OCI-LY7 (cell line): ENCODE measurements around the gene CEP104. TPM values are rescaled to one million over a fixed set of nuclear protein-coding genes. Genes with fewer than 3 reads are reported as not detected.

Experiments used
- BruUV-seq: library from RNA; stranded (reverse); fragments of 400-500 nt; replicated peaks from 2 replicates; lab custom pipeline; 2021; lab: Mats Ljungman, UMichigan
- CTCF ChIA-PET: fragments of 300-600 bp; sonication (Branson Sonifier 250); formaldehyde crosslinking; loops from one replicate; lab custom pipeline; 2022; ENCODE audit warnings: antibody characterized with exemption; ENCODE audit not compliant: unreplicated experiment; lab: Charles Lee
- POLR2A ChIA-PET: fragments of 300-600 bp; sonication (Branson Sonifier 250); formaldehyde crosslinking; loops from one replicate; lab custom pipeline; 2022; ENCODE audit warnings: antibody characterized with exemption; lab: Charles Lee
- DNase-seq: peaks from one replicate; pipeline ENCODE4 v3.0.0-alpha.2; 2015; ENCODE audit warnings: low spot score
- H2AFZ ChIP-seq: fragments of 200-600 bp; sonication (generic), shearing (Covaris generic); 2 replicates; pipeline ENCODE4 v1.6.1; 2014; ENCODE audit warnings: mild to moderate bottlenecking, antibody characterized with exemption, low read length, moderate library complexity
- H3K27ac ChIP-seq: fragments of 200-600 bp; sonication (generic); 2 replicates; pipeline ENCODE4 v1.5.1; 2014; ENCODE audit warnings: mixed run types, low read depth, mild to moderate bottlenecking, moderate library complexity, low read length, inconsistent platforms; ENCODE audit not compliant: poor library complexity, severe bottlenecking
- H3K36me3 ChIP-seq: fragments of 200-600 bp; sonication (generic); 2 replicates; pipeline ENCODE4 v1.6.1; 2014; ENCODE audit warnings: mild to moderate bottlenecking, antibody characterized with exemption, low read length, moderate library complexity, mixed read lengths; ENCODE audit not compliant: insufficient read depth
- H3K4me1 ChIP-seq: fragments of 200-600 bp; sonication (generic); 2 replicates; pipeline ENCODE4 v1.5.1; 2014; ENCODE audit warnings: mild to moderate bottlenecking, low read length; ENCODE audit not compliant: insufficient read depth, poor library complexity, severe bottlenecking
- H3K4me2 ChIP-seq: fragments of 200-600 bp; sonication (generic); 2 replicates; pipeline ENCODE4 v1.6.1; 2014; ENCODE audit warnings: mild to moderate bottlenecking, low read length
- H3K4me3 ChIP-seq: fragments of 200-600 bp; sonication (generic); 2 replicates; pipeline ENCODE4 v1.5.1; 2014; ENCODE audit warnings: mild to moderate bottlenecking, low read depth, low read length; ENCODE audit not compliant: poor library complexity, severe bottlenecking
- H3K79me2 ChIP-seq: fragments of 200-600 bp; sonication (generic); 2 replicates; pipeline ENCODE4 v1.6.1; 2016; ENCODE audit warnings: low read depth, mild to moderate bottlenecking, low read length, moderate library complexity, mixed read lengths; ENCODE audit not compliant: insufficient read depth
- H3K9me2 ChIP-seq: fragments of 200-600 bp; sonication (generic); 2 replicates; pipeline ENCODE4 v1.6.1; 2016; ENCODE audit warnings: mild to moderate bottlenecking, low read length, mixed read lengths; ENCODE audit not compliant: insufficient read depth
- H3K9me3 ChIP-seq: fragments of 200-600 bp; sonication (generic); 2 replicates; pipeline ENCODE4 v1.6.1; 2014; ENCODE audit warnings: mild to moderate bottlenecking, mixed run types, low read length, mixed read lengths
- H4K20me1 ChIP-seq: fragments of 200-600 bp; sonication (generic); 2 replicates; pipeline ENCODE4 v1.6.1; 2014; ENCODE audit warnings: mild to moderate bottlenecking, antibody characterized with exemption, low read length, moderate library complexity, mixed read lengths; ENCODE audit not compliant: insufficient read depth
- EZH2phosphoT487 ChIP-seq: fragments of 200-600 bp; sonication (generic); IDR thresholded peaks from 2 replicates; pipeline ENCODE4 v1.6.1; 2018; ENCODE audit warnings: low read depth, borderline replicate concordance, mild to moderate bottlenecking, mixed run types, antibody characterized with exemption, low read length, moderate library complexity, mixed read lengths
- intact Hi-C: fragments of 100-400 bp; cut with micrococcal nuclease; formaldehyde crosslinking; loops from one replicate; pipeline ENCODE4 v1.10.0; 2022; ENCODE audit not compliant: unreplicated experiment
- total RNA-seq, 2 experiments: library from RNA; depleted of rRNA in 1 of 2; stranded (reverse); fragments of >200 nt in 1 of 2; shearing (Covaris generic) in 1 of 2; gene quantifications; 2 replicates each; pipeline ENCODE4 v1.2.3, GENCODE V29; 2014 to 2022
- TF ChIP-seq, protein P1 (sequence below): fragments of 200-600 bp; sonication (generic); conservative IDR thresholded peaks from 2 replicates; pipeline ENCODE4 v1.5.1; 2014; ENCODE audit warnings: mild to moderate bottlenecking, antibody characterized with exemption, low read length, moderate library complexity, mixed read lengths

CEP104 gene
- total RNA-seq, 2 experiments from 2014 or later: 26.8 to 71.0 TPM

GRCh38 chr1:3790952-3791351, 66.1 kb downstream of the CEP104 start:
- ChIA-PET CTCF (no interaction called here), POLR2A (no interaction called here)
- no peak overlapping the region for H3K27ac ChIP-seq
- H3K9me3 ChIP-seq: no peaks in the 10 kb centered on the region
- H3K4me1 ChIP-seq: peaks cover 16% of the 10 kb centered on the region
- H2AFZ ChIP-seq: no peak overlapping the region
- peaks cover 15% of the 10 kb centered on the region for H4K20me1 ChIP-seq
- peaks cover 77% of the 10 kb centered on the region for H3K36me3 ChIP-seq
- no peak overlapping the region for H3K4me2 ChIP-seq
- intact Hi-C loops: no loop called here
- BruUV-seq: no TSS peak
- no peak for DNase-seq
- TF ChIP-seq, protein P1, sequence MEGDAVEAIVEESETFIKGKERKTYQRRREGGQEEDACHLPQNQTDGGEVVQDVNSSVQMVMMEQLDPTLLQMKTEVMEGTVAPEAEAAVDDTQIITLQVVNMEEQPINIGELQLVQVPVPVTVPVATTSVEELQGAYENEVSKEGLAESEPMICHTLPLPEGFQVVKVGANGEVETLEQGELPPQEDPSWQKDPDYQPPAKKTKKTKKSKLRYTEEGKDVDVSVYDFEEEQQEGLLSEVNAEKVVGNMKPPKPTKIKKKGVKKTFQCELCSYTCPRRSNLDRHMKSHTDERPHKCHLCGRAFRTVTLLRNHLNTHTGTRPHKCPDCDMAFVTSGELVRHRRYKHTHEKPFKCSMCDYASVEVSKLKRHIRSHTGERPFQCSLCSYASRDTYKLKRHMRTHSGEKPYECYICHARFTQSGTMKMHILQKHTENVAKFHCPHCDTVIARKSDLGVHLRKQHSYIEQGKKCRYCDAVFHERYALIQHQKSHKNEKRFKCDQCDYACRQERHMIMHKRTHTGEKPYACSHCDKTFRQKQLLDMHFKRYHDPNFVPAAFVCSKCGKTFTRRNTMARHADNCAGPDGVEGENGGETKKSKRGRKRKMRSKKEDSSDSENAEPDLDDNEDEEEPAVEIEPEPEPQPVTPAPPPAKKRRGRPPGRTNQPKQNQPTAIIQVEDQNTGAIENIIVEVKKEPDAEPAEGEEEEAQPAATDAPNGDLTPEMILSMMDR: no peak
- no peak for TF ChIP-seq EZH2phosphoT487
- peaks cover 47% of the 10 kb centered on the region for H3K79me2 ChIP-seq
- H3K4me3 ChIP-seq: no peak overlapping the region
- H3K9me2 ChIP-seq: no peaks in the 10 kb centered on the region

DNA sequence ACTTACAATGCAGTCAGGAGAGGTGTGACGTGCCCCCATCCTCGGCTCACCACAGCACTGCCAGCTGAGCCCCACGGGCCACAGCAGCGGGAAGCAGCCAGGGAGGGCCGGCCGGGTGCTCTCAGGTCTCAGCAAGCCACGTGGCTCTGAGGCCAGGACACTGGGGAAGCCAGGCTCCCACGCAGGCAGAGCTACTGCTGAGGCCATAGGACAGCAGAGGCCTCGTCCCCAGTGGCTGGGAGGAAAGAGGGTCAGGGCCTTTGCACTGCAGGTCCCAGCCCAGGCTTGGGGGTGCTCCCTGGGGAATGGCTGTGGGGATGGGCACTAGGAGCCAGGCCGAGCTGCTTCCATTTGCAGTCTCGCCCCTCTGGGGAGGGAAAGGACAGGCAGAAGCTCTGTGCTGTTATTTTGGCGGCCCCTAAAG, 66.5 kb downstream of the CEP104 start:
- Histone ChIP-seq H3K79me2 (peaks cover 43% of the 10 kb centered on the region), H3K9me3 (no peaks in the 10 kb centered on the region), H3K36me3 (peaks cover 81% of the 10 kb centered on the region), H3K27ac (no peak overlapping the region), H2AFZ (no peak overlapping the region), H3K4me3 (no peak overlapping the region), H3K4me1 (peaks cover 16% of the 10 kb centered on the region), H3K4me2 (no peak overlapping the region), H3K9me2 (no peaks in the 10 kb centered on the region), H4K20me1 (peaks cover 16% of the 10 kb centered on the region)
- DNase-seq: no peak
- TF ChIP-seq, protein P1: no peak
- TF ChIP-seq EZH2phosphoT487: no peak
- intact Hi-C loops: no loop called here
- ChIA-PET CTCF (no interaction called here), POLR2A (no interaction called here)
- BruUV-seq: no TSS peak

GRCh38 chr1:3789421-3790300, 67.3 kb downstream of the CEP104 start:
- no peak overlapping the region for H2AFZ ChIP-seq
- intact Hi-C loops: no loop called here
- H4K20me1 ChIP-seq: peaks cover 9% of the 10 kb centered on the region; the same call in 1 of the 2 replicates
- no peak for TF ChIP-seq EZH2phosphoT487
- TF ChIP-seq, protein P1: no peak
- no TSS peak for BruUV-seq
- no peaks in the 10 kb centered on the region for H3K9me2 ChIP-seq
- no peak overlapping the region for H3K4me2 ChIP-seq
- peaks cover 34% of the 10 kb centered on the region for H3K79me2 ChIP-seq
- H3K36me3 ChIP-seq: peaks cover 85% of the 10 kb centered on the region
- POLR2A ChIA-PET: no interaction called here
- H3K9me3 ChIP-seq: no peaks in the 10 kb centered on the region
- no peak for DNase-seq
- no peak overlapping the region for H3K4me3 ChIP-seq
- peaks cover 9% of the 10 kb centered on the region for H3K4me1 ChIP-seq
- CTCF ChIA-PET: no interaction called here
- no peak overlapping the region for H3K27ac ChIP-seq
